IPS-NIHi7 (cell line): ENCODE data around the gene SEC61A2.
A peak's percentile ranks its signal among the peaks of the same experiment; 100 is the strongest.

Experiments
- DNase-seq: peaks from one replicate; pipeline ENCODE4 v3.0.0; 2012; ENCODE audit warnings: mixed read lengths; ENCODE audit errors: extremely low spot score

Gene SEC61A2

GRCh38 chr10:12196531-12197211 lies 67.2 kb downstream of the SEC61A2 start:
- DNase-seq, result no peak

- no peak for DNase-seq
Observed at GRCh38 chr10:12198156-12198555, 68.7 kb downstream of the SEC61A2 start.

- no peak for DNase-seq
Observed at GRCh38 chr10:12200850-12201249, 71.4 kb downstream of the SEC61A2 start.

GRCh38 chr10:12201543-12201942 lies 72.1 kb downstream of the SEC61A2 start:
- no peak for DNase-seq

- DNase-seq, result no peak
Observed at GRCh38 chr10:12202226-12202625, 72.7 kb downstream of the SEC61A2 start.

GRCh38 chr10:12205082-12205481 lies 75.6 kb downstream of the SEC61A2 start:
- DNase-seq, result no peak

- no peak for DNase-seq
Observed at GRCh38 chr10:12207114-12207513, 77.6 kb downstream of the SEC61A2 start.

- no peak for DNase-seq
Observed at GRCh38 chr10:12208460-12208859, 79.0 kb downstream of the SEC61A2 start.

GRCh38 chr10:12212454-12212853 lies 83.0 kb downstream of the SEC61A2 start:
- DNase-seq, result no peak

- no peak for DNase-seq
Observed at GRCh38 chr10:12213621-12214020, 84.1 kb downstream of the SEC61A2 start.

GRCh38 chr10:12214093-12214492 lies 84.6 kb downstream of the SEC61A2 start:
- no peak for DNase-seq

- peak; percentile 15 for DNase-seq
Observed at GRCh38 chr10:12214763-12215218, 85.3 kb downstream of the SEC61A2 start.
